Keratinocyte (primary cell): ENCODE measurements around the gene DLX1.

Source experiments
- EZH2 ChIP-seq: IDR thresholded peaks from one replicate; pipeline ENCODE4 v1.6.1; 2012; ENCODE audit warnings: inconsistent platforms, mild to moderate bottlenecking, low read length, moderate library complexity
- TF ChIP-seq, protein P1 (sequence below), 3 experiments: IDR thresholded peaks in 1 of 3; conservative IDR thresholded peaks in 1 of 3; optimal IDR thresholded peaks in 1 of 3; 2 replicates in 2 of 3; 3 replicates in 1 of 3; pipeline versions ENCODE3 to v1.5.1; 2011; ENCODE audit warnings: low read length in 3 of 3, mild to moderate bottlenecking in 3 of 3, moderate library complexity in 2 of 3, control low read depth in 1 of 3, inconsistent platforms in 1 of 3; ENCODE audit not compliant: insufficient read depth in 2 of 3; ENCODE audit errors: extremely low read depth in 1 of 3

DNA sequence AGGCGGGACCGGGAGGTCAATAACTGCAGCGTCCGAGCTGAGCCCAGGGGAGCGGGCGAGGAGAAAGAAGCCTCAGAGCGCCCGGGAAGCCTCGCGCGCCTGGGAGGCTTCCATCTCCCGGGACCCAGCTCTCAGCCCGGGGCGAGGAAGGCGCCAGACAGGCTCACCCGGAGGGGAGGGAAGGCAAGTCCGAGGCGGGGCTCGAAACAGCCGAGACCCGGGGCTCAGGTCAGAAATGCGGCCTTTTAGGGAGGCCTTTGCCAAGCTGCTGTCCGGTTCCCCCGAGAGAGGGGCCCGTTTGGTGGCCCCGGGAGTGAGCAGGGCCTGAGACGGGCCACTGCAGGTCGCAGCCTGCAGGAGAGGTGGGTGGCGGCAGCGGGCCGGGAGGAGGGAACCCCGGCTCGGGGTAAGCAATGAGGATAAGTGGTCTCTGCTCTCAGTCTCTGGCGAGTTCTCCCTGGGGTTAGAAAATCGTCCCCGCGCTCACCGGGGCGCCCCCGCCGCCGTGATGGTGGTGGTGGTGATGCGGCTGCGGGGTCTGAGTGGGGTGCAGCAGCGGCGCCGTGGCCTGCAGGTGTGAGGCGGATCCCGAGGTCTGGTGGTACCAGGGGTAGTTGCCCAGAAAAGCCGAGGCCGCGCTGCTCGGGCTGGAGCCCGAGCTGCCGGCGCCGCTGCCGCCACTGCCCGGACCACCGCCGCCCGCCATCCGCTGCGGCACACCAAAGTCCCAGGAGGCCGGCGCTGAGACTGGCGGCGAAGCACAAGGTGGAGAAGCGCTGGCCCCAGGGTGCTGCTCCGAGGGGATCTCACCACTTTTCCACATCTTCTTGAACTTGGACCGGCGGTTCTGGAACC, 15.0 kb downstream of the DLX1 start:
- TF ChIP-seq, protein P1, sequence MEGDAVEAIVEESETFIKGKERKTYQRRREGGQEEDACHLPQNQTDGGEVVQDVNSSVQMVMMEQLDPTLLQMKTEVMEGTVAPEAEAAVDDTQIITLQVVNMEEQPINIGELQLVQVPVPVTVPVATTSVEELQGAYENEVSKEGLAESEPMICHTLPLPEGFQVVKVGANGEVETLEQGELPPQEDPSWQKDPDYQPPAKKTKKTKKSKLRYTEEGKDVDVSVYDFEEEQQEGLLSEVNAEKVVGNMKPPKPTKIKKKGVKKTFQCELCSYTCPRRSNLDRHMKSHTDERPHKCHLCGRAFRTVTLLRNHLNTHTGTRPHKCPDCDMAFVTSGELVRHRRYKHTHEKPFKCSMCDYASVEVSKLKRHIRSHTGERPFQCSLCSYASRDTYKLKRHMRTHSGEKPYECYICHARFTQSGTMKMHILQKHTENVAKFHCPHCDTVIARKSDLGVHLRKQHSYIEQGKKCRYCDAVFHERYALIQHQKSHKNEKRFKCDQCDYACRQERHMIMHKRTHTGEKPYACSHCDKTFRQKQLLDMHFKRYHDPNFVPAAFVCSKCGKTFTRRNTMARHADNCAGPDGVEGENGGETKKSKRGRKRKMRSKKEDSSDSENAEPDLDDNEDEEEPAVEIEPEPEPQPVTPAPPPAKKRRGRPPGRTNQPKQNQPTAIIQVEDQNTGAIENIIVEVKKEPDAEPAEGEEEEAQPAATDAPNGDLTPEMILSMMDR (optimal IDR thresholded peaks at IDR 0.05 in 1 of 3, IDR thresholded peaks at IDR 0.05 in 1 of 3, conservative IDR thresholded peaks at IDR 0.05 in 1 of 3; ENCODE audit: extremely low read depth in 1 of 3, insufficient read depth in 2 of 3, low read length in 3 of 3): no peak
- TF ChIP-seq EZH2: no peak
